ENCODE results near the gene HIP1.
"Not testable (repeated sequence)": the region's sequence is repeated elsewhere in the genome, so short reads cannot be mapped to it uniquely, and the experiment has no call there.

HIP1 gene

GRCh38 chr7:75772081-75773077, 33.6 kb upstream of the HIP1 start, which contains the start of gene CCL26:
Gene CCL26 (minus strand): TSS chr7:75772211. CDS start chr7:75772176, 35 bp downstream.
- TF ChIP-seq LEF1 (IDR thresholded peaks at IDR 0.05; ENCODE audit: borderline replicate concordance) (no peak), CTBP1 (IDR thresholded peaks at IDR 0.05; ENCODE audit: borderline replicate concordance) (no peak), FOXA1 (IDR thresholded peaks at IDR 0.05) (no peak), ZNF384 (IDR thresholded peaks at IDR 0.05) (no peak), SP1 (IDR thresholded peaks at IDR 0.05) (no peak), FOXM1 (IDR thresholded peaks at IDR 0.05; ENCODE audit: borderline replicate concordance) (no peak), BHLHE40 (IDR thresholded peaks at IDR 0.05; ENCODE audit: borderline replicate concordance) (no peak), SUZ12 (IDR thresholded peaks at IDR 0.05) (no peak), NFRKB (IDR thresholded peaks at IDR 0.05) (no peak), L3MBTL2 (conservative IDR thresholded peaks at IDR 0.05) (no peak), PKNOX1 (IDR thresholded peaks at IDR 0.05) (no peak), TARDBP (IDR thresholded peaks at IDR 0.05) (no peak), ARNT (IDR thresholded peaks at IDR 0.05) (no peak), ELF4 (IDR thresholded peaks at IDR 0.05) (no peak)
- DNase-seq (ENCODE audit: extremely low spot score): no peak
- ChIA-PET POLR2A (no interaction called here), CTCF (no interaction called here)

GRCh38 chr7:75771224-75771623, 32.5 kb upstream of the HIP1 start:
- TF ChIP-seq HDGF (IDR thresholded peaks at IDR 0.05; ENCODE audit: borderline replicate concordance) (no peak), ZNF384 (IDR thresholded peaks at IDR 0.05) (no peak), ELF4 (IDR thresholded peaks at IDR 0.05) (no peak), TARDBP (IDR thresholded peaks at IDR 0.05) (no peak), FOXA1 (IDR thresholded peaks at IDR 0.05) (no peak), CTBP1 (IDR thresholded peaks at IDR 0.05; ENCODE audit: borderline replicate concordance) (no peak), FOXM1 (IDR thresholded peaks at IDR 0.05; ENCODE audit: borderline replicate concordance) (no peak), SUZ12 (IDR thresholded peaks at IDR 0.05) (no peak), SP1 (IDR thresholded peaks at IDR 0.05) (no peak), L3MBTL2 (conservative IDR thresholded peaks at IDR 0.05) (no peak), BHLHE40 (IDR thresholded peaks at IDR 0.05; ENCODE audit: borderline replicate concordance) (no peak), LEF1 (IDR thresholded peaks at IDR 0.05; ENCODE audit: borderline replicate concordance) (no peak), ARNT (IDR thresholded peaks at IDR 0.05) (no peak), NFRKB (IDR thresholded peaks at IDR 0.05) (no peak), FOXK2 (IDR thresholded peaks at IDR 0.05) (no peak), PKNOX1 (IDR thresholded peaks at IDR 0.05) (no peak)
- ChIA-PET POLR2A (no interaction called here), CTCF (no interaction called here)
- DNase-seq (ENCODE audit: extremely low spot score): no peak

- ChIA-PET CTCF (interaction anchor here (0.7 to 1.1 kb wide), 4 partner anchors 15 to 128 kb away, joined by 3 to 5 read pairs (median 3); no protein-coding TSS in a partner anchor), POLR2A (interaction anchor here (0.8 kb wide), 1 partner anchor 23 kb away, joined by 3 read pairs; the partner anchor contains the start of gene HIP1)
- peak; percentile 73 for DNase-seq (ENCODE audit: extremely low spot score)
- TF ChIP-seq L3MBTL2 (conservative IDR thresholded peaks at IDR 0.05) (no peak), ARNT (IDR thresholded peaks at IDR 0.05) (no peak)
Measured at GRCh38 chr7:75762350-75762917, 23.7 kb upstream of the HIP1 start.

- ChIA-PET POLR2A (interaction anchor here (0.8 kb wide), 1 partner anchor 23 kb away, joined by 3 read pairs; the partner anchor contains the start of gene HIP1), CTCF (interaction anchor here (0.6 to 0.7 kb wide), 2 partner anchors 16 kb away, joined by 3 read pairs; no protein-coding TSS in a partner anchor)
- DNase-seq (ENCODE audit: extremely low spot score): not testable (repeated sequence)
Measured at GRCh38 chr7:75761801-75762200, 23.1 kb upstream of the HIP1 start.

- CTCF ChIA-PET: no interaction called here
Measured at GRCh38 chr7:75758491-75758890, 19.8 kb upstream of the HIP1 start.

GRCh38 chr7:75757860-75758259, 19.1 kb upstream of the HIP1 start:
- CTCF ChIA-PET: no interaction called here
- POLR2A ChIA-PET: no interaction called here
- DNase-seq (ENCODE audit: extremely low spot score): no peak
- TF ChIP-seq SUZ12 (IDR thresholded peaks at IDR 0.05): no peak
- TF ChIP-seq HDGF (IDR thresholded peaks at IDR 0.05; ENCODE audit: borderline replicate concordance): no peak
- TF ChIP-seq PKNOX1 (IDR thresholded peaks at IDR 0.05): no peak
- TF ChIP-seq NFRKB (IDR thresholded peaks at IDR 0.05): no peak
- TF ChIP-seq FOXM1 (IDR thresholded peaks at IDR 0.05; ENCODE audit: borderline replicate concordance): no peak
- TF ChIP-seq LEF1 (IDR thresholded peaks at IDR 0.05; ENCODE audit: borderline replicate concordance): no peak
- no peak for TF ChIP-seq ZNF384 (IDR thresholded peaks at IDR 0.05)
- no peak for TF ChIP-seq SP1 (IDR thresholded peaks at IDR 0.05)
- no peak for TF ChIP-seq ELF4 (IDR thresholded peaks at IDR 0.05)
- TF ChIP-seq ARNT (IDR thresholded peaks at IDR 0.05): no peak
- TF ChIP-seq CTBP1 (IDR thresholded peaks at IDR 0.05; ENCODE audit: borderline replicate concordance): no peak
- TF ChIP-seq TARDBP (IDR thresholded peaks at IDR 0.05): no peak
- TF ChIP-seq L3MBTL2 (conservative IDR thresholded peaks at IDR 0.05): no peak
- TF ChIP-seq FOXA1 (IDR thresholded peaks at IDR 0.05): no peak
- TF ChIP-seq FOXK2 (IDR thresholded peaks at IDR 0.05): no peak
- TF ChIP-seq BHLHE40 (IDR thresholded peaks at IDR 0.05; ENCODE audit: borderline replicate concordance): no peak

More at GRCh38 chr7:75758491-75758890, 19.8 kb upstream of the HIP1 start:
- TF ChIP-seq ZNF384 (IDR thresholded peaks at IDR 0.05): no peak
- TF ChIP-seq SP1 (IDR thresholded peaks at IDR 0.05): no peak
- TF ChIP-seq HDGF (IDR thresholded peaks at IDR 0.05; ENCODE audit: borderline replicate concordance): no peak
- no peak for TF ChIP-seq L3MBTL2 (conservative IDR thresholded peaks at IDR 0.05)
- no peak for TF ChIP-seq FOXM1 (IDR thresholded peaks at IDR 0.05; ENCODE audit: borderline replicate concordance)
- DNase-seq (ENCODE audit: extremely low spot score): no peak
- POLR2A ChIA-PET: no interaction called here

Measured in HEK293T (cell line).